Measurements from ENCODE around the gene SALL1.

SALL1 gene

DNA sequence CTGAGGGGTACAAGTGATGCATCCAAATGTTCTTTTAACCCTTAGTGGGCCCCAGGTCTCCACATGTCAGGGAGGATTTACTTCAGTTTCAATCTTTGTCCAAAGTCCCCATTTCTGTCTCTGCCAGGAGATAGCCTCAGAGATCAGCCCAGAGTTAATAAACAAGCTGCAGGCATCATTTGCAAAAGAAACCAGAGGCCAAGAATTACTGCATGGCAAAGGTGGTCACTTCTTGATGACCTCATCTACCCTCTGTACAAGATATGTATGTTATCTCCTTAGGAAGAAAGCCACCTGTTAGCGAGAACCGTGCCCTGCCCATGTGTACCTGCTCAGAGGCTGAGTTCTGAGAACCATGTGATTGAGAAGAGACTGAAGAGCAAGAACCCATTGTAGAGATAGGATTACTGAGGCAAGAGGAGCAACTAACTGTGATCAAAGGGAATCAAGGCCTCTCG lies 40.3 kb downstream of the SALL1 start:
- DNase-seq = no peak

- no peak for DNase-seq
These were observed 41.9 kb downstream of the SALL1 start for GRCh38 chr16:51109173-51109572.

GRCh38 chr16:51107742-51108141 lies 43.3 kb downstream of the SALL1 start:
- DNase-seq = no peak

DNA sequence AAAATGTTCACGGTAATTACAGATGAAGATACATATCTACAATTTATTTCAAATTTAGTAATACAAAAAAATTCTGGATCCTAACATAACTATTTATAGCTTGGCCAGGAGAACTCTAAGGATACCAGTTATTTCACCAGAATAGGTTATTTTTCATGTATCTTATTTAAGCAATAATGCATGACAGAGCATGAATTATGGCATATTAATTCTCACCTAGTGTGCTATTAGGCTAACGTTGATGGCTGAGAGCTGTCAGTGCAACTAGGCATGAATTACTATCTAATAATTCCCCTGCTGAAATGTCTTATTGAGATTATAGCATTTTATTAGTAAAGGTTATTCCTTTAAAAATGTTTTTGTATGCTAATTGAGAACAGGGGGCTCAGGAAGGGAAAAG lies 44.5 kb downstream of the SALL1 start:
- no peak for DNase-seq

GRCh38 chr16:51103590-51103989 lies 47.5 kb downstream of the SALL1 start:
- no peak for DNase-seq

GRCh38 chr16:51097729-51098128 lies 53.3 kb downstream of the SALL1 start:
- no peak for DNase-seq

DNA sequence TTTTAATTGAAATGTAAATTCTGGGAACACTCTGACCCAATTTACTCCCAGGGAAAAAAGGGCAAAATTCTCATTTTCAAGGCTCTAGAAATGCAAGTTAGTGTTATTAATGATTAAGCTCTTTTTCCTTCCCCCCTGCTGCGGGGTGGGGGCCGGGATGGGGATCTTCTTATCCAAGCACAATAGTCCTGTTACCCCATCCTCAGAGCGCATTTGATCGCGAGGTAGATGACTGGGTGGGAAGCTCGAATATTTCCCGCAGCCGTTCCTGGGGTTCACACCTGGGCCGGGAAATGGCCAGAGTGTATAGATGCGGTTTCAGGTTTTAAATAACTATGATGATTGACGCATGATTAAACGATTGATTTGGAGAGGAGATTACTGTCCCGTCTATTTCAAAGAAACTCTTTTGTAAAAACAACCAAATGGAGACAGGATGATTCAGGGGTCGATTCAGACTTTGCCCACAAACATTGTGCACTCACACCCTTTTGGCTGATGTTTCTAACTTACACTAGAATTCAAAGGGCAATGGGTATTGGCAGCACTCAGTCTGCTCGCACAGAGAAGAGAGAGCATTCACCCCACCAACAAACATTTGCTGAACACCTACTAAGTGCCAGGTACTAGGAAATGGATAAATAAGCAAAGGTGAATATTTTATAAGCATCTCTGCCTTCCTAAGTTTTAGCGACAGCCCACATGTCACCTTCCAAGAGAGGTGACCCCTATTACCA lies 55.0 kb downstream of the SALL1 start:
- DNase-seq = peak in 1 of 14 donors; percentile 18

GRCh38 chr16:51095084-51095881 lies 55.8 kb downstream of the SALL1 start:
- peak in 7 of 14 donors; percentile 2 to 69 (median 25) for DNase-seq

DNA sequence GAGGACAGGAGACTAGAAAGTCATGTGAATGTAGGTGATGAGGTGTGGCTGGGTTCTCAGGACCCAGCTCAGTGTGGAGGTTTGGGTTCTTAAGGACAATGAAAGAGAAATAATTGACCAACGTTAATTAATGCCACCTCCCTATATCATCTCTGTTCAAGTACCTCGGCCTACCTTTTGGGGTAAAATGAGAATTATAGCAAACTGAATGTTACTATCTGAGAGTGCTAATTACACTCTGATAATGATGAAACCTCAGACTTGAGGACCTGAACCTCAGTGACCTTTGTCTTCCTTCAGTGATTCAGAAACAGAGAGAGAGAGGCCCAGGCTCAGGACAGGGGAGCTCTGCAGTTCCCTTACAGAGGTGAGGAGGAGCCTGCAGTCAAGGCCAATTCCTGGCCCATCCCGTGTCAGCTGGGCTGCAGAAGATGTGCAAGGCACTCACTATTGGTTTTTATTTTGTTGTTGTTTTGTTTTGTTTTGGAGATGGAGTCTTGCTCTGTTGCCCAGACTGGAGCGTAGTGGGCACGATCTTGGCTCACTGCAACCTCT lies 57.3 kb downstream of the SALL1 start:
- no peak for DNase-seq

Measured in C1 segment of cervical spinal cord (tissue), 14 donors.